Measurements from ENCODE around the gene SLC24A4.
"Not testable (repeated sequence)": the region's sequence is repeated elsewhere in the genome, so short reads cannot be mapped to it uniquely, and the experiment has no call there.

Gene SLC24A4

GRCh38 chr14:92515546-92516343, 192.8 kb downstream of the SLC24A4 start:
- no peak for DNase-seq (ENCODE audit: low read depth in 1 of 2, low spot score in 1 of 2)

GRCh38 chr14:92516344-92516965, 193.5 kb downstream of the SLC24A4 start:
- no peak for DNase-seq (ENCODE audit: low read depth in 1 of 2, low spot score in 1 of 2)

- DNase-seq (ENCODE audit: low read depth in 1 of 2, low spot score in 1 of 2) = no peak
Observed at GRCh38 chr14:92516966-92517506, 194.1 kb downstream of the SLC24A4 start.

GRCh38 chr14:92517761-92518160, 194.8 kb downstream of the SLC24A4 start:
- DNase-seq (ENCODE audit: low read depth in 1 of 2, low spot score in 1 of 2) = no peak

- no peak for DNase-seq (ENCODE audit: low read depth in 1 of 2, low spot score in 1 of 2)
Observed at GRCh38 chr14:92519246-92520101, 196.5 kb downstream of the SLC24A4 start.

GRCh38 chr14:92520102-92521057, 197.4 kb downstream of the SLC24A4 start:
- no peak for DNase-seq (ENCODE audit: low read depth in 1 of 2, low spot score in 1 of 2)

GRCh38 chr14:92521058-92521415, 198.1 kb downstream of the SLC24A4 start:
- no peak for DNase-seq (ENCODE audit: low read depth in 1 of 2, low spot score in 1 of 2)

- no peak for DNase-seq (ENCODE audit: low read depth in 1 of 2, low spot score in 1 of 2)
Observed at GRCh38 chr14:92523752-92524151, 200.8 kb downstream of the SLC24A4 start.

GRCh38 chr14:92524602-92525185, 201.7 kb downstream of the SLC24A4 start:
- no peak for DNase-seq (ENCODE audit: low read depth in 1 of 2, low spot score in 1 of 2)

GRCh38 chr14:92525322-92526095, 202.5 kb downstream of the SLC24A4 start:
- DNase-seq (ENCODE audit: low read depth in 1 of 2, low spot score in 1 of 2) = no peak

- DNase-seq (ENCODE audit: low read depth in 1 of 2, low spot score in 1 of 2) = no peak
Observed at GRCh38 chr14:92527721-92528120, 204.8 kb downstream of the SLC24A4 start.

- DNase-seq (ENCODE audit: low read depth in 1 of 2, low spot score in 1 of 2) = no peak
Observed at GRCh38 chr14:92528486-92529100, 205.6 kb downstream of the SLC24A4 start.

- DNase-seq (ENCODE audit: low read depth in 1 of 2, low spot score in 1 of 2) = no peak
Observed at GRCh38 chr14:92529903-92530302, 206.9 kb downstream of the SLC24A4 start.

- DNase-seq (ENCODE audit: low read depth in 1 of 2, low spot score in 1 of 2) = peak in 1 of 2 donors; percentile 8
Observed at GRCh38 chr14:92531106-92531873, 208.3 kb downstream of the SLC24A4 start.

- no peak for DNase-seq (ENCODE audit: low read depth in 1 of 2, low spot score in 1 of 2)
Observed at GRCh38 chr14:92532490-92533163, 209.7 kb downstream of the SLC24A4 start.

GRCh38 chr14:92534932-92535643, 212.1 kb downstream of the SLC24A4 start:
- no peak for DNase-seq (ENCODE audit: low read depth in 1 of 2, low spot score in 1 of 2)

GRCh38 chr14:92536231-92536630, 213.3 kb downstream of the SLC24A4 start:
- not testable (repeated sequence) for DNase-seq (ENCODE audit: low read depth in 1 of 2, low spot score in 1 of 2)
